ENCODE data around the gene TGFBR3. TPM values are rescaled to one million over a fixed set of nuclear protein-coding genes. Genes with fewer than 3 reads are reported as not detected.

TGFBR3 gene
- total and polyA plus RNA-seq, 9 of the 15 experiments (the other 6 are each of a cell fraction or from before 2014, with no cell fraction given) = 3.6 to 32.4 (median 15.6) TPM

DNA sequence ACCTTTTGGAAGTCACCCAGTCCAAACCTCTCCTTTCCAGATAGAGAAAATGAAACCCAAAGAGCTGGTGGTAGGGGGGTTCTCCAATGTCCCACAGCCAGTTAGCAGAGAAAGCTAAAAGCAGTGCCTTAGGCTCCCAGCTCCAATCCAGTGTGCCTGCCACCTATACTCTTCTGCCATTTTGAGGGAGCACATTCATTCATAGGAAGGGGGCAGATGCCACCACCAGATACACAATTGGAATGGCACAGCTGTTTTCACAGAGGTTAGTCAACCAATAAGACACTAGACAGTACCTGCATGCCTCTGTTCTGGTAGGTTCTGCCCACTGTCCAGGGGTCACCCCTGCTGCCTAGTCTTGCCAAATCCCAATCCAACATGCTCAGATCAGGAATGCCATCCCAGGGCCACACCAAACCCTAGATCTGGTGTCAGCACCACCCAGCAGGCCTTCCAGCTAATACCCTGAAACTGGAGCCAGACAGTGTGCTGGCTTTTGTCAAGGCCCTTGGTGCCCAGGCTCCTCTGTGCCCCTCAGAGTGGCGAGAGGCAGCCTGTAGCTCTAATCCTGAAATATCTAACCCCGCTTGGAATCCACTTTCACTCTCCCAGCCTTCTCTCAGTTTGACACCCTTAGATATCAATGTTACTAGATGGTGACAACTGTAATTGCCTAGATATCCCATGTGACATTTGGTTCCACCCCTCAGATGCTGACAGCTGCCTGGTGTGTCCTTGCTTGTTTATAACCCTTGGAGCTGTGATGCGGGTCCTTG is 178.6 kb downstream of the TGFBR3 start (continued):
- TF ChIP-seq, protein P1, sequence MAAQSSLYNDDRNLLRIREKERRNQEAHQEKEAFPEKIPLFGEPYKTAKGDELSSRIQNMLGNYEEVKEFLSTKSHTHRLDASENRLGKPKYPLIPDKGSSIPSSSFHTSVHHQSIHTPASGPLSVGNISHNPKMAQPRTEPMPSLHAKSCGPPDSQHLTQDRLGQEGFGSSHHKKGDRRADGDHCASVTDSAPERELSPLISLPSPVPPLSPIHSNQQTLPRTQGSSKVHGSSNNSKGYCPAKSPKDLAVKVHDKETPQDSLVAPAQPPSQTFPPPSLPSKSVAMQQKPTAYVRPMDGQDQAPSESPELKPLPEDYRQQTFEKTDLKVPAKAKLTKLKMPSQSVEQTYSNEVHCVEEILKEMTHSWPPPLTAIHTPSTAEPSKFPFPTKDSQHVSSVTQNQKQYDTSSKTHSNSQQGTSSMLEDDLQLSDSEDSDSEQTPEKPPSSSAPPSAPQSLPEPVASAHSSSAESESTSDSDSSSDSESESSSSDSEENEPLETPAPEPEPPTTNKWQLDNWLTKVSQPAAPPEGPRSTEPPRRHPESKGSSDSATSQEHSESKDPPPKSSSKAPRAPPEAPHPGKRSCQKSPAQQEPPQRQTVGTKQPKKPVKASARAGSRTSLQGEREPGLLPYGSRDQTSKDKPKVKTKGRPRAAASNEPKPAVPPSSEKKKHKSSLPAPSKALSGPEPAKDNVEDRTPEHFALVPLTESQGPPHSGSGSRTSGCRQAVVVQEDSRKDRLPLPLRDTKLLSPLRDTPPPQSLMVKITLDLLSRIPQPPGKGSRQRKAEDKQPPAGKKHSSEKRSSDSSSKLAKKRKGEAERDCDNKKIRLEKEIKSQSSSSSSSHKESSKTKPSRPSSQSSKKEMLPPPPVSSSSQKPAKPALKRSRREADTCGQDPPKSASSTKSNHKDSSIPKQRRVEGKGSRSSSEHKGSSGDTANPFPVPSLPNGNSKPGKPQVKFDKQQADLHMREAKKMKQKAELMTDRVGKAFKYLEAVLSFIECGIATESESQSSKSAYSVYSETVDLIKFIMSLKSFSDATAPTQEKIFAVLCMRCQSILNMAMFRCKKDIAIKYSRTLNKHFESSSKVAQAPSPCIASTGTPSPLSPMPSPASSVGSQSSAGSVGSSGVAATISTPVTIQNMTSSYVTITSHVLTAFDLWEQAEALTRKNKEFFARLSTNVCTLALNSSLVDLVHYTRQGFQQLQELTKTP (IDR thresholded peaks at IDR 0.05; ENCODE audit: low read depth in 1 of 2, partially characterized antibody in 2 of 2) = peak in 1 of 2 experiments; percentile 5
- no peak for TF ChIP-seq NR4A1 (CRISPR knock-in tag; IDR thresholded peaks at IDR 0.05)
- peak; percentile 75 for TF ChIP-seq NR4A1 (tag; IDR thresholded peaks at IDR 0.05)
- peak; percentile 62 to 76; a peak in 2 of 4 replicates for TF ChIP-seq FOXK2 (conservative IDR thresholded peaks at IDR 0.05 in 1 of 2, IDR thresholded peaks at IDR 0.05 in 1 of 2; ENCODE audit: low read depth in 2 of 2)
- 0 out of 2 replicates have a peak, but pooled peaks have one; percentile 12 for TF ChIP-seq ZNF444 (CRISPR knock-in tag; IDR thresholded peaks at IDR 0.05)
- TF ChIP-seq, protein P2, sequence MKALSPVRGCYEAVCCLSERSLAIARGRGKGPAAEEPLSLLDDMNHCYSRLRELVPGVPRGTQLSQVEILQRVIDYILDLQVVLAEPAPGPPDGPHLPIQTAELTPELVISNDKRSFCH (CRISPR knock-in tag; IDR thresholded peaks at IDR 0.05) = no peak
- TF ChIP-seq, protein P2 (tag; IDR thresholded peaks at IDR 0.05) = 0 out of 2 replicates have a peak, but pooled peaks have one; percentile 60
- TF ChIP-seq ZNF165 (CRISPR knock-in tag; IDR thresholded peaks at IDR 0.05; ENCODE audit: borderline replicate concordance) = 0 out of 2 replicates have a peak, but pooled peaks have one; percentile 38
- TF ChIP-seq, protein P3, sequence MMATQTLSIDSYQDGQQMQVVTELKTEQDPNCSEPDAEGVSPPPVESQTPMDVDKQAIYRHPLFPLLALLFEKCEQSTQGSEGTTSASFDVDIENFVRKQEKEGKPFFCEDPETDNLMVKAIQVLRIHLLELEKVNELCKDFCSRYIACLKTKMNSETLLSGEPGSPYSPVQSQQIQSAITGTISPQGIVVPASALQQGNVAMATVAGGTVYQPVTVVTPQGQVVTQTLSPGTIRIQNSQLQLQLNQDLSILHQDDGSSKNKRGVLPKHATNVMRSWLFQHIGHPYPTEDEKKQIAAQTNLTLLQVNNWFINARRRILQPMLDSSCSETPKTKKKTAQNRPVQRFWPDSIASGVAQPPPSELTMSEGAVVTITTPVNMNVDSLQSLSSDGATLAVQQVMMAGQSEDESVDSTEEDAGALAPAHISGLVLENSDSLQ (IDR thresholded peaks at IDR 0.05) = peak; percentile 56; the same call in 1 of the 2 replicates
- TF ChIP-seq ZBTB17 (CRISPR knock-in tag; IDR thresholded peaks at IDR 0.05) = 0 out of 2 replicates have a peak, but pooled peaks have one; percentile 58
- TF ChIP-seq ERF (CRISPR knock-in tag; IDR thresholded peaks at IDR 0.05) = peak; percentile 81; the same call in 1 of the 2 replicates
- TF ChIP-seq ZNF583 (CRISPR knock-in tag; IDR thresholded peaks at IDR 0.05) = 0 out of 2 replicates have a peak, but pooled peaks have one; percentile 31
- TF ChIP-seq, protein P4, sequence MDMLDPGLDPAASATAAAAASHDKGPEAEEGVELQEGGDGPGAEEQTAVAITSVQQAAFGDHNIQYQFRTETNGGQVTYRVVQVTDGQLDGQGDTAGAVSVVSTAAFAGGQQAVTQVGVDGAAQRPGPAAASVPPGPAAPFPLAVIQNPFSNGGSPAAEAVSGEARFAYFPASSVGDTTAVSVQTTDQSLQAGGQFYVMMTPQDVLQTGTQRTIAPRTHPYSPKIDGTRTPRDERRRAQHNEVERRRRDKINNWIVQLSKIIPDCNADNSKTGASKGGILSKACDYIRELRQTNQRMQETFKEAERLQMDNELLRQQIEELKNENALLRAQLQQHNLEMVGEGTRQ (CRISPR knock-in tag; IDR thresholded peaks at IDR 0.05) = 0 out of 2 replicates have a peak, but pooled peaks have one; percentile 1
- TF ChIP-seq ZNF586 (CRISPR knock-in tag; conservative IDR thresholded peaks at IDR 0.05) = no peak
- no peak for TF ChIP-seq SRF (CRISPR knock-in tag; IDR thresholded peaks at IDR 0.05)
- TF ChIP-seq RBM15 (IDR thresholded peaks at IDR 0.05; ENCODE audit: insufficient read depth, low read length) = no peak
- TF ChIP-seq CAMTA2 (CRISPR knock-in tag; conservative IDR thresholded peaks at IDR 0.05) = no peak
- TF ChIP-seq, protein P5, sequence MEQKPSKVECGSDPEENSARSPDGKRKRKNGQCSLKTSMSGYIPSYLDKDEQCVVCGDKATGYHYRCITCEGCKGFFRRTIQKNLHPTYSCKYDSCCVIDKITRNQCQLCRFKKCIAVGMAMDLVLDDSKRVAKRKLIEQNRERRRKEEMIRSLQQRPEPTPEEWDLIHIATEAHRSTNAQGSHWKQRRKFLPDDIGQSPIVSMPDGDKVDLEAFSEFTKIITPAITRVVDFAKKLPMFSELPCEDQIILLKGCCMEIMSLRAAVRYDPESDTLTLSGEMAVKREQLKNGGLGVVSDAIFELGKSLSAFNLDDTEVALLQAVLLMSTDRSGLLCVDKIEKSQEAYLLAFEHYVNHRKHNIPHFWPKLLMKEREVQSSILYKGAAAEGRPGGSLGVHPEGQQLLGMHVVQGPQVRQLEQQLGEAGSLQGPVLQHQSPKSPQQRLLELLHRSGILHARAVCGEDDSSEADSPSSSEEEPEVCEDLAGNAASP (IDR thresholded peaks at IDR 0.05) = no peak
